ENCODE measurements around the gene HMOX1. TPM values are rescaled to one million over a fixed set of nuclear protein-coding genes. Genes with fewer than 3 reads are reported as not detected.
"Not testable (repeated sequence)": the region's sequence is repeated elsewhere in the genome, so short reads cannot be mapped to it uniquely, and the experiment has no call there.

HMOX1 gene
- total RNA-seq, 1 donor from 2014 or later = 0.72 TPM

GRCh38 chr22:35431483-35432227, 50.8 kb downstream of the HMOX1 start:
- Mint-ChIP-seq H3K27me3 (no peaks in the 10 kb centered on the region), H3K9me3 (no peaks in the 10 kb centered on the region), H3K4me1 (no peaks in the 10 kb centered on the region), H3K27ac (no peak overlapping the region), H3K4me3 (no peak overlapping the region), H3K36me3 (ENCODE audit: low read depth) (peaks cover 65% of the 10 kb centered on the region)
- intact Hi-C loops (cut with micrococcal nuclease) = loop anchor here (2.0 to 5.0 kb wide), 3 partner anchors 81 to 191 kb away; no protein-coding TSS in a partner anchor
- DNase-seq = no peak

- no peaks in the 10 kb centered on the region for H3K4me1 Mint-ChIP-seq
- H3K9me3 Mint-ChIP-seq = no peaks in the 10 kb centered on the region
- H3K36me3 Mint-ChIP-seq (ENCODE audit: low read depth) = peaks cover 62% of the 10 kb centered on the region
- no peak overlapping the region for H3K4me3 Mint-ChIP-seq
- H3K27ac Mint-ChIP-seq = no peak overlapping the region
- no peaks in the 10 kb centered on the region for H3K27me3 Mint-ChIP-seq
- intact Hi-C loops (cut with micrococcal nuclease) = loop anchor here (5.0 kb wide), 2 partner anchors 150 to 190 kb away; no protein-coding TSS in a partner anchor
- DNase-seq = no peak
These were observed 51.5 kb downstream of the HMOX1 start for GRCh38 chr22:35432228-35432905.

- Mint-ChIP-seq H3K27me3 (no peaks in the 10 kb centered on the region), H3K36me3 (ENCODE audit: low read depth) (peaks cover 79% of the 10 kb centered on the region), H3K27ac (no peak overlapping the region), H3K4me1 (no peaks in the 10 kb centered on the region), H3K4me3 (no peak overlapping the region), H3K9me3 (peaks cover 3% of the 10 kb centered on the region)
- no peak for DNase-seq
- intact Hi-C loops (cut with micrococcal nuclease) = loop anchor here (5.0 kb wide), 2 partner anchors 148 to 188 kb away; no protein-coding TSS in a partner anchor
These were observed 53.3 kb downstream of the HMOX1 start for GRCh38 chr22:35434061-35434710.

- intact Hi-C loops (cut with micrococcal nuclease) = no loop called here
- Mint-ChIP-seq H3K36me3 (ENCODE audit: low read depth) (peaks cover 78% of the 10 kb centered on the region), H3K4me1 (peaks cover 3% of the 10 kb centered on the region), H3K27ac (no peak overlapping the region), H3K9me3 (peaks cover 8% of the 10 kb centered on the region), H3K4me3 (no peak overlapping the region), H3K27me3 (no peaks in the 10 kb centered on the region)
- DNase-seq = no peak
These were observed 54.4 kb downstream of the HMOX1 start for GRCh38 chr22:35435201-35435740.

GRCh38 chr22:35436421-35436820, 55.5 kb downstream of the HMOX1 start:
- peaks cover 8% of the 10 kb centered on the region for H3K9me3 Mint-ChIP-seq
- no peak for DNase-seq
- peaks cover 74% of the 10 kb centered on the region for H3K36me3 Mint-ChIP-seq (ENCODE audit: low read depth)
- H3K4me1 Mint-ChIP-seq = peaks cover 3% of the 10 kb centered on the region
- H3K27me3 Mint-ChIP-seq = no peaks in the 10 kb centered on the region
- intact Hi-C loops (cut with micrococcal nuclease) = no loop called here
- no peak overlapping the region for H3K4me3 Mint-ChIP-seq
- no peak overlapping the region for H3K27ac Mint-ChIP-seq

- H3K9me3 Mint-ChIP-seq = peaks cover 8% of the 10 kb centered on the region
- intact Hi-C loops (cut with micrococcal nuclease) = no loop called here
- H3K27me3 Mint-ChIP-seq = no peaks in the 10 kb centered on the region
- no peak for DNase-seq
- H3K4me3 Mint-ChIP-seq = no peak overlapping the region
- peak overlapping the region; percentile 11 for H3K27ac Mint-ChIP-seq
- H3K36me3 Mint-ChIP-seq (ENCODE audit: low read depth) = peaks cover 69% of the 10 kb centered on the region
- H3K4me1 Mint-ChIP-seq = peaks cover 3% of the 10 kb centered on the region
These were observed 56.2 kb downstream of the HMOX1 start for GRCh38 chr22:35437049-35437448.

- H3K4me3 Mint-ChIP-seq; H3K9me3 Mint-ChIP-seq; intact Hi-C loops (cut with micrococcal nuclease); H3K4me1 Mint-ChIP-seq; DNase-seq; H3K27ac Mint-ChIP-seq; H3K27me3 Mint-ChIP-seq: not testable (repeated sequence)
- H3K36me3 Mint-ChIP-seq (ENCODE audit: low read depth) = peaks cover 59% of the 10 kb centered on the region
These were observed 57.9 kb downstream of the HMOX1 start for GRCh38 chr22:35438673-35439364.

GRCh38 chr22:35439365-35439717, 58.4 kb downstream of the HMOX1 start:
- Mint-ChIP-seq H3K9me3 (peaks cover 8% of the 10 kb centered on the region), H3K27me3 (no peaks in the 10 kb centered on the region), H3K4me3 (no peak overlapping the region), H3K4me1 (peaks cover 4% of the 10 kb centered on the region), H3K27ac (no peak overlapping the region), H3K36me3 (ENCODE audit: low read depth) (peaks cover 59% of the 10 kb centered on the region)
- intact Hi-C loops (cut with micrococcal nuclease) = no loop called here
- DNase-seq = no peak

- peaks cover 53% of the 10 kb centered on the region for H3K36me3 Mint-ChIP-seq (ENCODE audit: low read depth)
- intact Hi-C loops (cut with micrococcal nuclease) = no loop called here
- H3K27me3 Mint-ChIP-seq = no peaks in the 10 kb centered on the region
- peaks cover 8% of the 10 kb centered on the region for H3K9me3 Mint-ChIP-seq
- H3K4me3 Mint-ChIP-seq = no peak overlapping the region
- DNase-seq = no peak
- peaks cover 4% of the 10 kb centered on the region for H3K4me1 Mint-ChIP-seq
- H3K27ac Mint-ChIP-seq = no peak overlapping the region
These were observed 59.2 kb downstream of the HMOX1 start for GRCh38 chr22:35440129-35440528.

- peaks cover 8% of the 10 kb centered on the region for H3K9me3 Mint-ChIP-seq
- peaks cover 4% of the 10 kb centered on the region for H3K4me1 Mint-ChIP-seq
- H3K27me3 Mint-ChIP-seq = no peaks in the 10 kb centered on the region
- no peak overlapping the region for H3K4me3 Mint-ChIP-seq
- no peak for DNase-seq
- peak overlapping the region; percentile 57 for H3K27ac Mint-ChIP-seq
- H3K36me3 Mint-ChIP-seq (ENCODE audit: low read depth) = peaks cover 49% of the 10 kb centered on the region
- intact Hi-C loops (cut with micrococcal nuclease) = no loop called here
These were observed 60.7 kb downstream of the HMOX1 start for GRCh38 chr22:35441489-35442100.

- peaks cover 4% of the 10 kb centered on the region for H3K4me1 Mint-ChIP-seq
- DNase-seq = no peak
- H3K27ac Mint-ChIP-seq = peak overlapping the region; percentile 56
These were observed 61.6 kb downstream of the HMOX1 start for GRCh38 chr22:35442471-35442870.

GRCh38 chr22:35443338-35443737, 62.4 kb downstream of the HMOX1 start:
- Mint-ChIP-seq H3K27me3 (no peaks in the 10 kb centered on the region), H3K36me3 (ENCODE audit: low read depth) (peaks cover 38% of the 10 kb centered on the region), H3K4me1 (peaks cover 9% of the 10 kb centered on the region), H3K4me3 (no peak overlapping the region), H3K27ac (no peak overlapping the region), H3K9me3 (peaks cover 8% of the 10 kb centered on the region)
- DNase-seq = no peak
- intact Hi-C loops (cut with micrococcal nuclease) = no loop called here

More at GRCh38 chr22:35442471-35442870, 61.6 kb downstream of the HMOX1 start:
- Mint-ChIP-seq H3K4me3 (no peak overlapping the region), H3K27me3 (no peaks in the 10 kb centered on the region), H3K9me3 (peaks cover 8% of the 10 kb centered on the region), H3K36me3 (ENCODE audit: low read depth) (peaks cover 46% of the 10 kb centered on the region)
- intact Hi-C loops (cut with micrococcal nuclease) = no loop called here

Measured in activated CD4-positive, alpha-beta T cell treated with anti-CD3 and anti-CD28 coated beads, Interleukin-2, amount 10 ng/mL, durations not matched to agents 24 days and 14 days (primary cell).